ENCODE results near the gene SBF1.

GRCh38 chr22:50467341-50467740, 7.5 kb downstream of the SBF1 start:
- TF ChIP-seq CTCF (IDR thresholded peaks at IDR 0.05) = no peak
- no peak for TF ChIP-seq POLR2A (IDR thresholded peaks at IDR 0.05)

Measured in heart left ventricle (tissue), 13 donors.